K562 (cell line): ENCODE data around the gene HPD. TPM values are rescaled to one million over a fixed set of nuclear protein-coding genes. Genes with fewer than 3 reads are reported as not detected.

ENCODE experiments used
- ATAC-seq: fragments of 200-7000 bp; cut with Tn5 transposase; 3 replicates; pipeline ENCODE4 v1.9.1; 2020; ENCODE audit warnings: moderate library complexity
- BruUV-seq: library from RNA; stranded (reverse); fragments of 400-500 nt; replicated peaks from 2 replicates; lab custom pipeline; 2021; lab: Mats Ljungman, UMichigan
- CTCF ChIA-PET: fragments of 300-600 bp; formaldehyde crosslinking; extraction: SDS; loops from one replicate; lab custom pipeline; 2021; ENCODE audit warnings: low intra/inter-chr PET ratio; lab: Yijun Ruan, JAX
- POLR2A ChIA-PET: fragments of 300-600, 350-650 bp; sonication (Branson Sonifier 250); formaldehyde crosslinking; extraction: SDS; loops from one replicate; lab custom pipeline; 2021; ENCODE audit warnings: antibody characterized with exemption, inconsistent platforms; lab: Yijun Ruan, JAX
- DNase-seq, 4 experiments: peaks; one replicate each; pipeline versions ENCODE4 v3.0.0 to v3.0.0-alpha.2; 2011 to 2018; ENCODE audit warnings: low spot score in 3 of 4, mixed read lengths in 3 of 4; ENCODE audit errors: extremely low read depth in 1 of 4
- FAIRE-seq: peaks from 2 replicates; lab custom pipeline; 2011; peaks lifted over from hg19 to GRCh38; lab: Jason Lieb, UNC
- H2AFZ ChIP-seq: 2 replicates; pipeline ENCODE4 v1.6.0; 2011; ENCODE audit warnings: low read depth, low read length, control low read depth, inconsistent platforms
- H3K27ac ChIP-seq: fragments of 200-600 bp; 3 replicates; pipeline ENCODE4 v1.8.0; 2011; ENCODE audit warnings: low read depth, mild to moderate bottlenecking, control low read depth, inconsistent platforms, low read length, moderate library complexity, mixed read lengths; ENCODE audit errors: extremely low read depth
- H3K27me3 ChIP-seq, 2 experiments: fragments of 300-600 bp in 1 of 2; 2 replicates in 1 of 2; 3 replicates in 1 of 2; pipeline versions ENCODE4 v1.6.0 to v1.8.0; 2011; ENCODE audit warnings: inconsistent platforms in 2 of 2, low read length in 2 of 2, mild to moderate bottlenecking in 1 of 2, mixed read lengths in 1 of 2, moderate library complexity in 1 of 2; ENCODE audit not compliant: control insufficient read depth in 2 of 2, insufficient read depth in 2 of 2
- H3K36me3 ChIP-seq: fragments of 300-600 bp; 3 replicates; pipeline ENCODE4 v1.8.0; 2011; ENCODE audit warnings: mild to moderate bottlenecking, low read length, inconsistent platforms; ENCODE audit not compliant: control insufficient read depth, insufficient read depth
- H3K4me1 ChIP-seq, 2 experiments: fragments of 200-600 bp in 1 of 2; replicated peaks in 1 of 2; 2 replicates in 1 of 2; 3 replicates in 1 of 2; pipeline versions ENCODE4 v1.5.1 to v1.8.0; 2011; ENCODE audit warnings: inconsistent platforms in 2 of 2, low read length in 2 of 2, mild to moderate bottlenecking in 1 of 2, mixed read lengths in 1 of 2, moderate library complexity in 1 of 2; ENCODE audit not compliant: control insufficient read depth in 2 of 2, insufficient read depth in 2 of 2
- H3K4me2 ChIP-seq: 2 replicates; pipeline ENCODE4 v1.6.1; 2011; ENCODE audit warnings: low read length, control low read depth, inconsistent platforms, mixed read lengths; ENCODE audit not compliant: insufficient read depth
- H3K4me3 ChIP-seq: fragments of 200-600 bp; sonication (generic), shearing (Covaris generic); 2 replicates; pipeline ENCODE4 v1.5.1; 2016; ENCODE audit warnings: control low read depth, inconsistent platforms
- H3K79me2 ChIP-seq: fragments of 200-600 bp; 3 replicates; pipeline ENCODE4 v1.8.0; 2011; ENCODE audit warnings: low read length, inconsistent platforms; ENCODE audit not compliant: control insufficient read depth, insufficient read depth
- H3K9ac ChIP-seq, 2 experiments: 2 replicates each; pipeline versions ENCODE4 v1.6.0 to v1.6.1; 2011; ENCODE audit warnings: low read depth in 2 of 2, low read length in 2 of 2, control low read depth in 1 of 2, inconsistent platforms in 1 of 2, mild to moderate bottlenecking in 1 of 2, mixed read lengths in 1 of 2; ENCODE audit not compliant: insufficient read depth in 1 of 2
- H3K9me1 ChIP-seq: one replicate; pipeline ENCODE4 v1.6.0; 2011; ENCODE audit warnings: inconsistent platforms, mild to moderate bottlenecking, low read length, moderate library complexity; ENCODE audit not compliant: control insufficient read depth, insufficient read depth
- H3K9me3 ChIP-seq: replicated peaks from 2 replicates; pipeline ENCODE4 v1.5.1; 2011; ENCODE audit warnings: low read depth, low read length, inconsistent platforms; ENCODE audit not compliant: control insufficient read depth, insufficient read depth
- H4K20me1 ChIP-seq: replicated peaks from 2 replicates; pipeline ENCODE4 v1.6.1; 2011; ENCODE audit warnings: low read length, inconsistent platforms, mixed read lengths; ENCODE audit not compliant: control insufficient read depth, insufficient read depth
- GATAD2B ChIP-seq: fragments of 450-650 bp; IDR thresholded peaks from 2 replicates; pipeline ENCODE4 v1.6.1; 2017; ENCODE audit warnings: mild to moderate bottlenecking, borderline replicate concordance
- RFX5 ChIP-seq: IDR thresholded peaks from 2 replicates; pipeline ENCODE4 v1.6.1; 2011; ENCODE audit warnings: low read depth, mild to moderate bottlenecking, improper control_type of control experiment, low read length
- WHSC1 ChIP-seq: IDR thresholded peaks from one replicate; pipeline ENCODE4 v1.6.1; 2012; ENCODE audit warnings: low read length, control low read depth, inconsistent platforms
- ZEB2 ChIP-seq: fragments of 450-650 bp; IDR thresholded peaks from 2 replicates; pipeline ENCODE4 v1.6.1; 2016
- ZNF140 ChIP-seq: fragments of 250-450 bp; sonication (Bioruptor Pico); IDR thresholded peaks from 2 replicates; pipeline ENCODE4 v1.8.0; 2021; ENCODE audit warnings: moderate library complexity, mild to moderate bottlenecking, inconsistent platforms
- ZNF197 ChIP-seq: fragments of 200-800 bp; sonication (Bioruptor generic); IDR thresholded peaks from 2 replicates; pipeline ENCODE4 v1.6.1; 2016; ENCODE audit warnings: low read depth, missing genetic modification characterization, missing compliant biosample characterization
- ZNF584 ChIP-seq: fragments of 200-800 bp; sonication (Bioruptor generic); IDR thresholded peaks from 2 replicates; pipeline ENCODE4 v1.6.1; 2016; ENCODE audit warnings: low read depth, mild to moderate bottlenecking, missing genetic modification characterization, missing compliant biosample characterization
- ZNF592 ChIP-seq: fragments of 450-650 bp; IDR thresholded peaks from 2 replicates; pipeline ENCODE4 v1.6.1; 2017; ENCODE audit warnings: antibody characterized with exemption, mild to moderate bottlenecking
- ZSCAN32 ChIP-seq: fragments of 450-650 bp; formaldehyde crosslinking; IDR thresholded peaks from 2 replicates; pipeline ENCODE4 v1.4.0; 2020; ENCODE audit warnings: mild to moderate bottlenecking, moderate library complexity
- ZZZ3 ChIP-seq: fragments of 450-650 bp; IDR thresholded peaks from 2 replicates; pipeline ENCODE4 v1.6.1; 2016; ENCODE audit warnings: antibody characterized with exemption, mild to moderate bottlenecking, moderate library complexity
- WGBS: fragments of 100-300 bp; shearing (Covaris generic); methylation state at CpG from one replicate; pipeline ENCODE4 v1.1.6; 2016; ENCODE audit warnings: low coverage, mixed read lengths; ENCODE audit not compliant: insufficient coverage; ENCODE audit errors: missing lambda C conversion rate; 5-methylcytosine and 5-hydroxymethylcytosine counted together
- in situ Hi-C: fragments of 300-500 bp; cut with MboI; formaldehyde crosslinking; loops from 4 replicates; pipeline ENCODE4 v1.15.0; 2018; ENCODE audit warnings: inconsistent platforms, mixed read lengths
- intact Hi-C: fragments of 100-400 bp; cut with micrococcal nuclease; formaldehyde crosslinking; loops from 2 replicates; pipeline ENCODE4 v1.14.2; 2022
- polyA plus RNA-seq, 8 experiments: library from polyadenylated mRNA; depleted of rRNA in 4 of 8; stranded (reverse) in 5 of 8; unstranded in 3 of 8; fragments of >200 nt; fragmentation: Nextera tagmentation in 2 of 8; fragmentation: Illumina TruSeq in 1 of 8; extraction: Ambion mirVana in 2 of 8; extraction: Trizol in 1 of 8; gene quantifications; 2 replicates each; pipeline versions ENCODE4 v1.2.1 to v1.2.3, GENCODE V29; 2011 to 2014; ENCODE audit warnings: inconsistent platforms in 1 of 8, missing spikeins in 1 of 8
- total RNA-seq, 7 experiments: library from RNA; depleted of rRNA in 6 of 7; stranded (reverse); fragments of >200 nt in 6 of 7; fragmentation: Illumina TruSeq in 2 of 7; extraction: Trizol in 2 of 7; gene quantifications; 2 replicates each; pipeline versions ENCODE4 v1.2.1 to v1.2.3, GENCODE V29; 2011 to 2021; ENCODE audit warnings: low replicate concordance in 1 of 7
- TF ChIP-seq, protein P1 (sequence below), 2 experiments: fragments of 450-650 bp; IDR thresholded peaks; 2 replicates each; pipeline ENCODE4 v1.6.1; 2018; ENCODE audit warnings: mild to moderate bottlenecking in 2 of 2, low read depth in 1 of 2; ENCODE audit not compliant: partially characterized antibody in 2 of 2

Gene HPD
- total and polyA plus RNA-seq, 9 of the 15 experiments (the other 6 are each of a cell fraction or from before 2014, with no cell fraction given): 0.06 to 0.29 (median 0.07) TPM; not detected in 4

GRCh38 chr12:121873216-121873569 is 14.5 kb upstream of the HPD start:
- WGBS: 82% methylated on average over 5 of the region's 6 CpGs
- ATAC-seq: no peak
- intact Hi-C loops: no loop called here
- H3K27ac ChIP-seq: no peak overlapping the region
- H3K27me3 ChIP-seq: no peaks in the 10 kb centered on the region
- H3K9me3 ChIP-seq: no peaks in the 10 kb centered on the region
- in situ Hi-C loops: no loop called here
- no peaks in the 10 kb centered on the region for H3K36me3 ChIP-seq
- H3K79me2 ChIP-seq: no peaks in the 10 kb centered on the region
- no peaks in the 10 kb centered on the region for H4K20me1 ChIP-seq
- no peak overlapping the region for H3K4me3 ChIP-seq
- no peak overlapping the region for H2AFZ ChIP-seq
- no peak overlapping the region for H3K4me2 ChIP-seq
- no TSS peak for BruUV-seq
- ChIA-PET CTCF (no interaction called here), POLR2A (interaction anchor here (0.8 kb wide), 1 partner anchor 12 kb away, joined by 3 read pairs; no protein-coding TSS in a partner anchor)
- H3K9me1 ChIP-seq: no peaks in the 10 kb centered on the region
- FAIRE-seq: no peak
- H3K9ac ChIP-seq: peak overlapping the region in 1 of 2 experiments; percentile 55; a peak in 1 of 4 replicates
- H3K4me1 ChIP-seq: peaks cover 5 to 11% of the 10 kb centered on the region in 2 experiments
- peak in 1 of 4 experiments; percentile 4 for DNase-seq
- TF ChIP-seq ZZZ3: no peak
- TF ChIP-seq, protein P1, sequence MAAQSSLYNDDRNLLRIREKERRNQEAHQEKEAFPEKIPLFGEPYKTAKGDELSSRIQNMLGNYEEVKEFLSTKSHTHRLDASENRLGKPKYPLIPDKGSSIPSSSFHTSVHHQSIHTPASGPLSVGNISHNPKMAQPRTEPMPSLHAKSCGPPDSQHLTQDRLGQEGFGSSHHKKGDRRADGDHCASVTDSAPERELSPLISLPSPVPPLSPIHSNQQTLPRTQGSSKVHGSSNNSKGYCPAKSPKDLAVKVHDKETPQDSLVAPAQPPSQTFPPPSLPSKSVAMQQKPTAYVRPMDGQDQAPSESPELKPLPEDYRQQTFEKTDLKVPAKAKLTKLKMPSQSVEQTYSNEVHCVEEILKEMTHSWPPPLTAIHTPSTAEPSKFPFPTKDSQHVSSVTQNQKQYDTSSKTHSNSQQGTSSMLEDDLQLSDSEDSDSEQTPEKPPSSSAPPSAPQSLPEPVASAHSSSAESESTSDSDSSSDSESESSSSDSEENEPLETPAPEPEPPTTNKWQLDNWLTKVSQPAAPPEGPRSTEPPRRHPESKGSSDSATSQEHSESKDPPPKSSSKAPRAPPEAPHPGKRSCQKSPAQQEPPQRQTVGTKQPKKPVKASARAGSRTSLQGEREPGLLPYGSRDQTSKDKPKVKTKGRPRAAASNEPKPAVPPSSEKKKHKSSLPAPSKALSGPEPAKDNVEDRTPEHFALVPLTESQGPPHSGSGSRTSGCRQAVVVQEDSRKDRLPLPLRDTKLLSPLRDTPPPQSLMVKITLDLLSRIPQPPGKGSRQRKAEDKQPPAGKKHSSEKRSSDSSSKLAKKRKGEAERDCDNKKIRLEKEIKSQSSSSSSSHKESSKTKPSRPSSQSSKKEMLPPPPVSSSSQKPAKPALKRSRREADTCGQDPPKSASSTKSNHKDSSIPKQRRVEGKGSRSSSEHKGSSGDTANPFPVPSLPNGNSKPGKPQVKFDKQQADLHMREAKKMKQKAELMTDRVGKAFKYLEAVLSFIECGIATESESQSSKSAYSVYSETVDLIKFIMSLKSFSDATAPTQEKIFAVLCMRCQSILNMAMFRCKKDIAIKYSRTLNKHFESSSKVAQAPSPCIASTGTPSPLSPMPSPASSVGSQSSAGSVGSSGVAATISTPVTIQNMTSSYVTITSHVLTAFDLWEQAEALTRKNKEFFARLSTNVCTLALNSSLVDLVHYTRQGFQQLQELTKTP (IDR thresholded peaks at IDR 0.05; ENCODE audit: low read depth in 1 of 2, partially characterized antibody in 2 of 2): no peak
- no peak for TF ChIP-seq ZNF584
- TF ChIP-seq WHSC1: no peak
- TF ChIP-seq GATAD2B: no peak
- no peak for TF ChIP-seq ZNF140 (CRISPR knock-in tag)
- TF ChIP-seq ZNF197 (CRISPR knock-in tag): no peak
- TF ChIP-seq RFX5: no peak
- TF ChIP-seq ZNF592: no peak
- TF ChIP-seq ZSCAN32 (CRISPR knock-in tag): no peak
- no peak for TF ChIP-seq ZEB2
